AG08396 (cell line): ENCODE measurements around the gene OR10A3.
"Not testable (repeated sequence)": the region's sequence is repeated elsewhere in the genome, so short reads cannot be mapped to it uniquely, and the experiment has no call there.

Source experiments
- DNase-seq: peaks from one replicate; pipeline ENCODE4 v3.0.0; 2012; ENCODE audit warnings: low spot score, mixed read lengths

The OR10A3 gene

GRCh38 chr11:7941608-7942007 lies at the start of gene OR10A3:
Gene OR10A3, minus strand, starts transcription at chr11:7941708. Its CDS starts 2,188 bp downstream, at chr11:7939520.
- DNase-seq = no peak

- not testable (repeated sequence) for DNase-seq
These were observed 46.0 kb upstream of the OR10A3 start for GRCh38 chr11:7987560-7987883.

GRCh38 chr11:7986768-7987559 lies 45.5 kb upstream of the OR10A3 start, which contains the start of gene EIF3F:
Gene EIF3F, plus strand, starts transcription at chr11:7987337. Its CDS starts 16 bp downstream, at chr11:7987353.
- DNase-seq = peak; percentile 95

GRCh38 chr11:7983832-7984590 lies 42.5 kb upstream of the OR10A3 start:
- no peak for DNase-seq

- no peak for DNase-seq
These were observed 41.1 kb upstream of the OR10A3 start for GRCh38 chr11:7982582-7983119.

GRCh38 chr11:7981619-7982157 lies 40.2 kb upstream of the OR10A3 start:
- no peak for DNase-seq

- DNase-seq = peak; percentile 41
These were observed 35.9 kb upstream of the OR10A3 start for GRCh38 chr11:7977232-7977917.

- no peak for DNase-seq
These were observed 33.2 kb upstream of the OR10A3 start for GRCh38 chr11:7974668-7975067.

GRCh38 chr11:7973011-7973410 lies 31.5 kb upstream of the OR10A3 start:
- DNase-seq = no peak

- DNase-seq = no peak
These were observed 30.3 kb upstream of the OR10A3 start for GRCh38 chr11:7971846-7972245.

GRCh38 chr11:7969756-7970646 lies 28.5 kb upstream of the OR10A3 start:
- DNase-seq = no peak

GRCh38 chr11:7968686-7969085 lies 27.2 kb upstream of the OR10A3 start:
- DNase-seq = no peak

- DNase-seq = no peak
These were observed 26.3 kb upstream of the OR10A3 start for GRCh38 chr11:7967826-7968225.

- no peak for DNase-seq
These were observed 25.6 kb upstream of the OR10A3 start for GRCh38 chr11:7967097-7967496.

GRCh38 chr11:7965386-7965785 lies 23.9 kb upstream of the OR10A3 start, which contains the start of gene NLRP10:
Gene NLRP10, minus strand, starts transcription at chr11:7965447. Its CDS starts 1,952 bp downstream, at chr11:7963495.
- DNase-seq = peak; percentile 75

- peak; percentile 57 for DNase-seq
These were observed 23.4 kb upstream of the OR10A3 start for GRCh38 chr11:7964873-7965272.

- DNase-seq = no peak
These were observed 22.8 kb upstream of the OR10A3 start for GRCh38 chr11:7964261-7964660.

GRCh38 chr11:7955191-7955590 lies 13.7 kb upstream of the OR10A3 start:
- DNase-seq = no peak

- DNase-seq = no peak
These were observed 8.4 kb upstream of the OR10A3 start for GRCh38 chr11:7949934-7950333.

GRCh38 chr11:7944123-7944522 lies 2.6 kb upstream of the OR10A3 start:
- no peak for DNase-seq

- DNase-seq = no peak
These were observed 362 bp downstream of the OR10A3 start for GRCh38 chr11:7941146-7941545.
